T-helper 2 cell (primary cell): ENCODE data around the gene JMJD7.

Source experiments
- DNase-seq, 5 experiments: peaks; one replicate each; pipeline versions ENCODE4 v3.0.0 to v3.0.0-alpha.2; 2012 to 2022

Gene JMJD7

GRCh38 chr15:41866872-41867579 is 39.1 kb downstream of the JMJD7 start:
- no peak for DNase-seq

- DNase-seq: no peak
Measured at GRCh38 chr15:41868321-41868720, 40.4 kb downstream of the JMJD7 start.

- no peak for DNase-seq
Measured at GRCh38 chr15:41869770-41870688, 42.1 kb downstream of the JMJD7 start.

- peak in 4 of 5 experiments; percentile 26 to 92 (median 42) for DNase-seq
Measured at GRCh38 chr15:41870689-41871081, 42.8 kb downstream of the JMJD7 start.

GRCh38 chr15:41871175-41871905 is 43.4 kb downstream of the JMJD7 start:
- no peak for DNase-seq

- DNase-seq: no peak
Measured at GRCh38 chr15:41872166-41872747, 44.4 kb downstream of the JMJD7 start.

GRCh38 chr15:41873711-41874110 is 45.8 kb downstream of the JMJD7 start:
- DNase-seq: no peak

GRCh38 chr15:41874736-41875135 is 46.8 kb downstream of the JMJD7 start:
- no peak for DNase-seq

- no peak for DNase-seq
Measured at GRCh38 chr15:41876007-41876406, 48.1 kb downstream of the JMJD7 start.

- DNase-seq: no peak
Measured at GRCh38 chr15:41876689-41877088, 48.8 kb downstream of the JMJD7 start.

GRCh38 chr15:41877631-41878354 is 49.9 kb downstream of the JMJD7 start:
- DNase-seq: no peak

GRCh38 chr15:41878355-41878699 is 50.4 kb downstream of the JMJD7 start:
- no peak for DNase-seq

GRCh38 chr15:41879321-41879845 is 51.5 kb downstream of the JMJD7 start:
- DNase-seq: no peak

GRCh38 chr15:41880156-41880877 is 52.4 kb downstream of the JMJD7 start:
- no peak for DNase-seq

- DNase-seq: no peak
Measured at GRCh38 chr15:41881086-41881485, 53.2 kb downstream of the JMJD7 start.

- DNase-seq: no peak
Measured at GRCh38 chr15:41881550-41881919, 53.6 kb downstream of the JMJD7 start.

GRCh38 chr15:41881920-41882688 is 54.2 kb downstream of the JMJD7 start:
- DNase-seq: no peak

GRCh38 chr15:41882689-41883483 is 55.0 kb downstream of the JMJD7 start:
- DNase-seq: no peak

GRCh38 chr15:41883484-41883825 is 55.6 kb downstream of the JMJD7 start:
- DNase-seq: no peak

GRCh38 chr15:41884458-41884857 is 56.6 kb downstream of the JMJD7 start:
- no peak for DNase-seq
